Measurements from ENCODE around the gene OR1F1. TPM values are rescaled to one million over a fixed set of nuclear protein-coding genes. Genes with fewer than 3 reads are reported as not detected.

OR1F1 gene
- polyA plus RNA-seq, 1 of the 3 experiments (the other 2 are of a cell fraction): 0.71 TPM

- Histone ChIP-seq H2AFZ (ENCODE audit: low read depth) (no peak overlapping the region), H3F3A (replicated peaks; ENCODE audit: insufficient read depth) (peaks cover 12% of the 10 kb centered on the region), H3K4me2 (peak overlapping the region; percentile 61), H3K27me3 (ENCODE audit: insufficient read depth) (peaks cover 71% of the 10 kb centered on the region), H3K9ac (no peak overlapping the region), H3K9me2 (no peaks in the 10 kb centered on the region), H3K4me3 (ENCODE audit: low read depth in 2 of 2, low read length in 1 of 2) (peak overlapping the region; percentile 27 to 32; a peak in 3 of 4 replicates), H3K4me1 (ENCODE audit: control insufficient read depth in 1 of 2, insufficient read depth in 2 of 2, low read depth in 1 of 2, low read length in 1 of 2) (peaks cover 0 to 7% of the 10 kb centered on the region in 2 experiments; a peak in 1 of 4 replicates), H3K36me3 (replicated peaks in 1 of 2; ENCODE audit: control insufficient read depth in 1 of 2, insufficient read depth in 2 of 2, low read length in 1 of 2) (no peaks in the 10 kb centered on the region), H3K27ac (ENCODE audit: low read depth in 2 of 2, low read length in 1 of 2) (no peak overlapping the region), H3K9me3 (no peaks in the 10 kb centered on the region), H3K79me2 (ENCODE audit: insufficient read depth) (no peaks in the 10 kb centered on the region), H4K20me1 (ENCODE audit: insufficient read depth) (no peaks in the 10 kb centered on the region)
- TF ChIP-seq CTCF (IDR thresholded peaks at IDR 0.05) (no peak), USF1 (IDR thresholded peaks at IDR 0.05; ENCODE audit: borderline replicate concordance, low read depth) (no peak), REST (IDR thresholded peaks at IDR 0.05; ENCODE audit: low read depth, low read length) (peak; percentile 90)
- WGBS (ENCODE audit: low lambda C conversion rate): 29% methylated on average over 45 of the region's 53 CpGs
- DNase-seq: no peak
- ChIA-PET POLR2A (no interaction called here), CTCF (interaction anchor here (1.0 to 6.1 kb wide), 8 partner anchors 9 to 126 kb away, joined by 3 to 52 read pairs (median 8); no protein-coding TSS in a partner anchor)
Observed at GRCh38 chr16:3170440-3171180, 17.4 kb upstream of the OR1F1 start.

- Histone ChIP-seq H4K20me1 (ENCODE audit: insufficient read depth) (no peaks in the 10 kb centered on the region), H3K4me3 (ENCODE audit: low read depth in 2 of 2, low read length in 1 of 2) (peak overlapping the region; percentile 4 to 32; a peak in 2 of 4 replicates), H3K9ac (no peak overlapping the region), H3K27ac (ENCODE audit: low read depth in 2 of 2, low read length in 1 of 2) (no peak overlapping the region), H3K27me3 (ENCODE audit: insufficient read depth) (peaks cover 78% of the 10 kb centered on the region), H3K4me1 (ENCODE audit: control insufficient read depth in 1 of 2, insufficient read depth in 2 of 2, low read depth in 1 of 2, low read length in 1 of 2) (peaks cover 0 to 5% of the 10 kb centered on the region in 2 experiments; a peak in 1 of 4 replicates), H3K4me2 (peak overlapping the region; percentile 61), H3K36me3 (replicated peaks in 1 of 2; ENCODE audit: control insufficient read depth in 1 of 2, insufficient read depth in 2 of 2, low read length in 1 of 2) (no peaks in the 10 kb centered on the region), H3F3A (replicated peaks; ENCODE audit: insufficient read depth) (peaks cover 12% of the 10 kb centered on the region), H3K79me2 (ENCODE audit: insufficient read depth) (no peaks in the 10 kb centered on the region), H2AFZ (ENCODE audit: low read depth) (no peak overlapping the region), H3K9me3 (no peaks in the 10 kb centered on the region), H3K9me2 (no peaks in the 10 kb centered on the region)
- peak; percentile 50 for DNase-seq
- no peak for TF ChIP-seq MEF2A (IDR thresholded peaks at IDR 0.05; ENCODE audit: borderline replicate concordance, low read depth)
- TF ChIP-seq USF1 (IDR thresholded peaks at IDR 0.05; ENCODE audit: borderline replicate concordance, low read depth): no peak
- TF ChIP-seq TCF12 (IDR thresholded peaks at IDR 0.05): no peak
- CTCF ChIA-PET: interaction anchor here (0.7 to 6.1 kb wide), 13 partner anchors 9 to 140 kb away, joined by 3 to 52 read pairs (median 5); no protein-coding TSS in a partner anchor
- 35% methylated on average over 28 of the region's 35 CpGs for WGBS (ENCODE audit: low lambda C conversion rate)
- POLR2A ChIA-PET: no interaction called here
Observed at GRCh38 chr16:3171181-3171854, 16.7 kb upstream of the OR1F1 start.
